ENCODE measurements around the gene PARD6A.

Gene PARD6A

GRCh38 chr16:67644038-67644437 is 16.7 kb upstream of the PARD6A start:
- DNase-seq (ENCODE audit: low spot score): peak; percentile 32
- TF ChIP-seq, protein P1, sequence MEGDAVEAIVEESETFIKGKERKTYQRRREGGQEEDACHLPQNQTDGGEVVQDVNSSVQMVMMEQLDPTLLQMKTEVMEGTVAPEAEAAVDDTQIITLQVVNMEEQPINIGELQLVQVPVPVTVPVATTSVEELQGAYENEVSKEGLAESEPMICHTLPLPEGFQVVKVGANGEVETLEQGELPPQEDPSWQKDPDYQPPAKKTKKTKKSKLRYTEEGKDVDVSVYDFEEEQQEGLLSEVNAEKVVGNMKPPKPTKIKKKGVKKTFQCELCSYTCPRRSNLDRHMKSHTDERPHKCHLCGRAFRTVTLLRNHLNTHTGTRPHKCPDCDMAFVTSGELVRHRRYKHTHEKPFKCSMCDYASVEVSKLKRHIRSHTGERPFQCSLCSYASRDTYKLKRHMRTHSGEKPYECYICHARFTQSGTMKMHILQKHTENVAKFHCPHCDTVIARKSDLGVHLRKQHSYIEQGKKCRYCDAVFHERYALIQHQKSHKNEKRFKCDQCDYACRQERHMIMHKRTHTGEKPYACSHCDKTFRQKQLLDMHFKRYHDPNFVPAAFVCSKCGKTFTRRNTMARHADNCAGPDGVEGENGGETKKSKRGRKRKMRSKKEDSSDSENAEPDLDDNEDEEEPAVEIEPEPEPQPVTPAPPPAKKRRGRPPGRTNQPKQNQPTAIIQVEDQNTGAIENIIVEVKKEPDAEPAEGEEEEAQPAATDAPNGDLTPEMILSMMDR (IDR thresholded peaks at IDR 0.05; ENCODE audit: extremely low read depth, missing control alignments): no peak

DNA sequence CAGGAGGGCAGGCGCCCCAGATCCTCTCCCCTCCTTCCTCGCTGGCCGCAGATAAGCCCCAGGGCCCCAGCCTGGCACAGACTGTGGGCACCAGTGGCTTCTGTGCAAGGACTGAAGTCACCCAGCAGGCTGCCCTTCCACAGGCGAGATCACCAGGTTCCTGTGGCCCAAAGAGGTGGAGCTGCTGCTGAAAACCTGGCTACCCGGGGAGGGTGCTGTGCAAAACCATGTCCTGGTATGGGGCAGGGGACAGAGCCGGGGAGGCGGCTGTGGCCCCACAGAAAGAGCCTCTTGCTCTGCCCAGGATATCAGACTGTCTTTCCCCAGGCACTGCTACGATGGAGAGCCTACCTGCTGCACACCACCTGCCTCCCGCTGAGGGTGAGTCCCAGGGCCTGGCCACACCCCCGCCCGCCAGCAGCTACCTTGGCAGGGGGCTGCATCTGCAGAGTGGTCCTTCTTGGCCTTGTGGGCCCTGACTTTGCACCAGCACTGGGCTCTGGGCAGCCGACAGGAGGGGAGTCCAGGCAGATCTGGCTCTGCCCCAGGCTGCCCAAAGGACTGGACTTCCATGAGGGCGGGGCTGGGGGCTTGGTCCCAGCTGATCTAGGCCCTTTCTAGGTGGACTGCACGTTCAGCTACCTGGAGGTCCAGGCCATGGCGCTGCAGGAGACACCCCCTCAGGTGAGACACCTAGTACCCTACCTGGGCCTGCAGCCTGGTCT is 15.2 kb upstream of the PARD6A start:
- peak; percentile 41 for DNase-seq (ENCODE audit: low spot score)
- TF ChIP-seq, protein P1 (IDR thresholded peaks at IDR 0.05; ENCODE audit: extremely low read depth, missing control alignments): no peak

- DNase-seq (ENCODE audit: low spot score): peak; percentile 23
Measured at GRCh38 chr16:67647111-67647651, 13.6 kb upstream of the PARD6A start.

GRCh38 chr16:67647681-67648080 is 13.1 kb upstream of the PARD6A start:
- DNase-seq (ENCODE audit: low spot score): peak; percentile 17
- TF ChIP-seq, protein P1 (IDR thresholded peaks at IDR 0.05; ENCODE audit: extremely low read depth, missing control alignments): no peak

More at GRCh38 chr16:67647111-67647651, 13.6 kb upstream of the PARD6A start:
- TF ChIP-seq, protein P1 (IDR thresholded peaks at IDR 0.05; ENCODE audit: extremely low read depth, missing control alignments): no peak

GRCh38 chr16:67648088-67648763 is 12.5 kb upstream of the PARD6A start:
- peak; percentile 31 for DNase-seq (ENCODE audit: low spot score)

DNA sequence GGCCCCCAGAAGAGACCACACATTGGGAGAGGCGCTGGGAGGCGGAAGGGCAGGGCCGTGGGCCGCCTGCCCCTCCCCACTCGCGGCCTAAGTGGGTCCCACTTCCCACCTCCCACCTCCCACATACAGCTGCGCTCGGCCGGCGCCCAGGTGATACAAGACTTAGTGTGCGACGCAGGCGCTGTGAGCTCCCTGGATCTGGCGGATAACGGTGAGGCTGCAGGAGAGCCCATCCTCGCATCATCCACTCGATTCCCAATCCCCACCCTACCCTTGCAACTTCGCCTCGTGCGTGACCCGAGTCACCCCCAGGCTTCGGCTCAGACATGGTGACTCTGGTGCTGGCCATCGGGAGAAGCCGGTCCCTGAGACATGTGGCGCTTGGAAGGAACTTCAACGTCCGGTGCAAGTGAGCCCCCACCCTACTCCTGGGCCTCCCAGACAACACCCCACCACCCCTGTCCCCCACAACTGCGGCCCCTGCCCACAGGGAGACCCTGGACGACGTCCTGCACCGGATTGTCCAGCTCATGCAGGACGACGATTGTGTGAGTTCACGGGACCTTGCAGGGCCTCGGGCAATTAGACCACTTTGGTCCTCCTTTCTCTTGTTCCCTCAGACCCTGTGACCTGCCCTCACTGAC is 11.9 kb upstream of the PARD6A start:
- TF ChIP-seq, protein P1 (IDR thresholded peaks at IDR 0.05; ENCODE audit: extremely low read depth, missing control alignments): no peak
- peak; percentile 32 for DNase-seq (ENCODE audit: low spot score)

More at GRCh38 chr16:67648088-67648763, 12.5 kb upstream of the PARD6A start:
- TF ChIP-seq, protein P1 (IDR thresholded peaks at IDR 0.05; ENCODE audit: extremely low read depth, missing control alignments): no peak
